ENCODE measurements around the gene CFLAR. TPM values are rescaled to one million over a fixed set of nuclear protein-coding genes. Genes with fewer than 3 reads are reported as not detected.

The CFLAR gene
- total and polyA plus RNA-seq, 2 of the 13 experiments (the other 11 are each of a cell fraction or from before 2014, with no cell fraction given): 43.8 to 92.1 TPM

DNA sequence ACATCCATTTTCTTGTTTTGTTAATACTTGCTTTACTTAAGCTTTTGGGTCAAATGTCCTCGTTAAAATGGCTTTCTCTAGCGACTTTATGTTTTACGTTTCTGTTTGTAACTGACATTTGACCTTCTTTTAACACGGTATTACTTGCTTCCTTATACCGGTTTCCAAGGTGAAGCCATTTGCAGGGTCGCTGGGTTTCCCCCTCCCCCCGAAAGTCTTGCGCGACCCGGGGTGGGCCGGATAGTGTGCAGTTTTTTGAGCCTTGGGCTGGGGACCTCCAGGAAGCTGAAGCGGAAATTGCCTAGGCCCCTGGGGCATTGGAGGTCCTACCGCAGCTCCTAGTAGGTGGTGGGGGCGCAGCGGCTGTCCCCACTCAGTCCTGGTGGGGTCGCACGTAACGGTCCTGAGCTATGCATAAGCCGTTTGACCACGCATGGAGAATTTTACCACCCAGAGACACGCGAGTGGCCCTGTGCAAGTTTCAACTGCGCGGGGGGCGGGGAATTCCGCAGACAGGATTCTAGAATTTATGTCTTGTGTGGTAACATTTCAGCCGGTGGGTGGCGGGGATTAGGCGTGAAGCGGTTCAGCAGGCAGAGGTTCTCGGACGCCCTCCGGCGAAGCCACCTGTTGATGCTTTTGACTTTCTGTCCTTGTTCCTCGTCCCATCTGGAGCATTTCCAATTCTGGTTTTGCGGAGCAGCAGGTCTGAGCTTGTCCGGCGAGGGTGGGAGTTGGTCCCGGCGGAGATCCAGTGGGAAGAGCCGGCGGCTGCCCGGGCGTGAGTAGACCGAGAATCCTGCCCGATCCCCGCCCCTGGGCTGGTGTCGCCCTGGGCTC is 2.4 kb downstream of the CFLAR start (continued):
- TF ChIP-seq ARNT (IDR thresholded peaks at IDR 0.05) (no peak), NR2F2 (IDR thresholded peaks at IDR 0.05; ENCODE audit: borderline replicate concordance, low read depth) (peak; percentile 34; the same call in 1 of the 2 replicates), SP1 (IDR thresholded peaks at IDR 0.05) (no peak), SP1 (CRISPR knock-in tag; IDR thresholded peaks at IDR 0.05) (no peak), ZNF83 (CRISPR knock-in tag; IDR thresholded peaks at IDR 0.05; ENCODE audit: borderline replicate concordance) (0 out of 2 replicates have a peak, but pooled peaks have one; percentile 31), SMAD1 (CRISPR knock-in tag; IDR thresholded peaks at IDR 0.05; ENCODE audit: borderline replicate concordance, low read depth) (peak; percentile 53; the same call in 1 of the 2 replicates), SSRP1 (CRISPR knock-in tag; IDR thresholded peaks at IDR 0.05) (no peak), ZFP36L1 (CRISPR knock-in tag; IDR thresholded peaks at IDR 0.05) (peak; percentile 79; the same call in 1 of the 2 replicates), ATF7-NPFF (CRISPR knock-in tag; IDR thresholded peaks at IDR 0.05; ENCODE audit: low read depth) (peak; percentile 17; the same call in 1 of the 2 replicates), ZNF773 (CRISPR knock-in tag; IDR thresholded peaks at IDR 0.05; ENCODE audit: borderline replicate concordance) (peak; percentile 36; the same call in 1 of the 2 replicates), NR2C2 (CRISPR knock-in tag; IDR thresholded peaks at IDR 0.05; ENCODE audit: borderline replicate concordance) (peak; percentile 77), ARHGAP35 (CRISPR knock-in tag; IDR thresholded peaks at IDR 0.05; ENCODE audit: borderline replicate concordance) (peak; percentile 21; the same call in 1 of the 2 replicates), STAG1 (CRISPR knock-in tag; IDR thresholded peaks at IDR 0.05) (peak; percentile 52)
- TF ChIP-seq, protein P1, sequence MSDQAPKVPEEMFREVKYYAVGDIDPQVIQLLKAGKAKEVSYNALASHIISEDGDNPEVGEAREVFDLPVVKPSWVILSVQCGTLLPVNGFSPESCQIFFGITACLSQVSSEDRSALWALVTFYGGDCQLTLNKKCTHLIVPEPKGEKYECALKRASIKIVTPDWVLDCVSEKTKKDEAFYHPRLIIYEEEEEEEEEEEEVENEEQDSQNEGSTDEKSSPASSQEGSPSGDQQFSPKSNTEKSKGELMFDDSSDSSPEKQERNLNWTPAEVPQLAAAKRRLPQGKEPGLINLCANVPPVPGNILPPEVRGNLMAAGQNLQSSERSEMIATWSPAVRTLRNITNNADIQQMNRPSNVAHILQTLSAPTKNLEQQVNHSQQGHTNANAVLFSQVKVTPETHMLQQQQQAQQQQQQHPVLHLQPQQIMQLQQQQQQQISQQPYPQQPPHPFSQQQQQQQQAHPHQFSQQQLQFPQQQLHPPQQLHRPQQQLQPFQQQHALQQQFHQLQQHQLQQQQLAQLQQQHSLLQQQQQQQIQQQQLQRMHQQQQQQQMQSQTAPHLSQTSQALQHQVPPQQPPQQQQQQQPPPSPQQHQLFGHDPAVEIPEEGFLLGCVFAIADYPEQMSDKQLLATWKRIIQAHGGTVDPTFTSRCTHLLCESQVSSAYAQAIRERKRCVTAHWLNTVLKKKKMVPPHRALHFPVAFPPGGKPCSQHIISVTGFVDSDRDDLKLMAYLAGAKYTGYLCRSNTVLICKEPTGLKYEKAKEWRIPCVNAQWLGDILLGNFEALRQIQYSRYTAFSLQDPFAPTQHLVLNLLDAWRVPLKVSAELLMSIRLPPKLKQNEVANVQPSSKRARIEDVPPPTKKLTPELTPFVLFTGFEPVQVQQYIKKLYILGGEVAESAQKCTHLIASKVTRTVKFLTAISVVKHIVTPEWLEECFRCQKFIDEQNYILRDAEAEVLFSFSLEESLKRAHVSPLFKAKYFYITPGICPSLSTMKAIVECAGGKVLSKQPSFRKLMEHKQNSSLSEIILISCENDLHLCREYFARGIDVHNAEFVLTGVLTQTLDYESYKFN (CRISPR knock-in tag; conservative IDR thresholded peaks at IDR 0.05): peak; percentile 73
- TF ChIP-seq, protein P2, sequence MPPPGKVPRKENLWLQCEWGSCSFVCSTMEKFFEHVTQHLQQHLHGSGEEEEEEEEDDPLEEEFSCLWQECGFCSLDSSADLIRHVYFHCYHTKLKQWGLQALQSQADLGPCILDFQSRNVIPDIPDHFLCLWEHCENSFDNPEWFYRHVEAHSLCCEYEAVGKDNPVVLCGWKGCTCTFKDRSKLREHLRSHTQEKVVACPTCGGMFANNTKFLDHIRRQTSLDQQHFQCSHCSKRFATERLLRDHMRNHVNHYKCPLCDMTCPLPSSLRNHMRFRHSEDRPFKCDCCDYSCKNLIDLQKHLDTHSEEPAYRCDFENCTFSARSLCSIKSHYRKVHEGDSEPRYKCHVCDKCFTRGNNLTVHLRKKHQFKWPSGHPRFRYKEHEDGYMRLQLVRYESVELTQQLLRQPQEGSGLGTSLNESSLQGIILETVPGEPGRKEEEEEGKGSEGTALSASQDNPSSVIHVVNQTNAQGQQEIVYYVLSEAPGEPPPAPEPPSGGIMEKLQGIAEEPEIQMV (CRISPR knock-in tag; IDR thresholded peaks at IDR 0.05; ENCODE audit: low read depth): peak; percentile 90
- TF ChIP-seq, protein P3, sequence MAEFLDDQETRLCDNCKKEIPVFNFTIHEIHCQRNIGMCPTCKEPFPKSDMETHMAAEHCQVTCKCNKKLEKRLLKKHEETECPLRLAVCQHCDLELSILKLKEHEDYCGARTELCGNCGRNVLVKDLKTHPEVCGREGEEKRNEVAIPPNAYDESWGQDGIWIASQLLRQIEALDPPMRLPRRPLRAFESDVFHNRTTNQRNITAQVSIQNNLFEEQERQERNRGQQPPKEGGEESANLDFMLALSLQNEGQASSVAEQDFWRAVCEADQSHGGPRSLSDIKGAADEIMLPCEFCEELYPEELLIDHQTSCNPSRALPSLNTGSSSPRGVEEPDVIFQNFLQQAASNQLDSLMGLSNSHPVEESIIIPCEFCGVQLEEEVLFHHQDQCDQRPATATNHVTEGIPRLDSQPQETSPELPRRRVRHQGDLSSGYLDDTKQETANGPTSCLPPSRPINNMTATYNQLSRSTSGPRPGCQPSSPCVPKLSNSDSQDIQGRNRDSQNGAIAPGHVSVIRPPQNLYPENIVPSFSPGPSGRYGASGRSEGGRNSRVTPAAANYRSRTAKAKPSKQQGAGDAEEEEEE (CRISPR knock-in tag; IDR thresholded peaks at IDR 0.05; ENCODE audit: borderline replicate concordance): no peak
- TF ChIP-seq, protein P4, sequence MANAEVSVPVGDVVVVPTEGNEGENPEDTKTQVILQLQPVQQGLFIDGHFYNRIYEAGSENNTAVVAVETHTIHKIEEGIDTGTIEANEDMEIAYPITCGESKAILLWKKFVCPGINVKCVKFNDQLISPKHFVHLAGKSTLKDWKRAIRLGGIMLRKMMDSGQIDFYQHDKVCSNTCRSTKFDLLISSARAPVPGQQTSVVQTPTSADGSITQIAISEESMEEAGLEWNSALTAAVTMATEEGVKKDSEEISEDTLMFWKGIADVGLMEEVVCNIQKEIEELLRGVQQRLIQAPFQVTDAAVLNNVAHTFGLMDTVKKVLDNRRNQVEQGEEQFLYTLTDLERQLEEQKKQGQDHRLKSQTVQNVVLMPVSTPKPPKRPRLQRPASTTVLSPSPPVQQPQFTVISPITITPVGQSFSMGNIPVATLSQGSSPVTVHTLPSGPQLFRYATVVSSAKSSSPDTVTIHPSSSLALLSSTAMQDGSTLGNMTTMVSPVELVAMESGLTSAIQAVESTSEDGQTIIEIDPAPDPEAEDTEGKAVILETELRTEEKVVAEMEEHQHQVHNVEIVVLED (CRISPR knock-in tag; IDR thresholded peaks at IDR 0.05; ENCODE audit: borderline replicate concordance): no peak
- TF ChIP-seq, protein P5, sequence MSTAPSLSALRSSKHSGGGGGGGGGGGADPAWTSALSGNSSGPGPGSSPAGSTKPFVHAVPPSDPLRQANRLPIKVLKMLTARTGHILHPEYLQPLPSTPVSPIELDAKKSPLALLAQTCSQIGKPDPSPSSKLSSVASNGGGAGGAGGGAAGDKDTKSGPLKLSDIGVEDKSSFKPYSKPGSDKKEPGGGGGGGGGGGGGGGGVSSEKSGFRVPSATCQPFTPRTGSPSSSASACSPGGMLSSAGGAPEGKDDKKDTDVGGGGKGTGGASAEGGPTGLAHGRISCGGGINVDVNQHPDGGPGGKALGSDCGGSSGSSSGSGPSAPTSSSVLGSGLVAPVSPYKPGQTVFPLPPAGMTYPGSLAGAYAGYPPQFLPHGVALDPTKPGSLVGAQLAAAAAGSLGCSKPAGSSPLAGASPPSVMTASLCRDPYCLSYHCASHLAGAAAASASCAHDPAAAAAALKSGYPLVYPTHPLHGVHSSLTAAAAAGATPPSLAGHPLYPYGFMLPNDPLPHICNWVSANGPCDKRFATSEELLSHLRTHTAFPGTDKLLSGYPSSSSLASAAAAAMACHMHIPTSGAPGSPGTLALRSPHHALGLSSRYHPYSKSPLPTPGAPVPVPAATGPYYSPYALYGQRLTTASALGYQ (CRISPR knock-in tag; IDR thresholded peaks at IDR 0.05): peak; percentile 86
